ENCODE results near the gene TRPM2. TPM values are rescaled to one million over a fixed set of nuclear protein-coding genes. Genes with fewer than 3 reads are reported as not detected.
"Not testable (repeated sequence)": the region's sequence is repeated elsewhere in the genome, so short reads cannot be mapped to it uniquely, and the experiment has no call there.

The TRPM2 gene
- total RNA-seq, 1 donor from 2014 or later = 0.52 TPM

GRCh38 chr21:44392185-44392584 lies 38.8 kb downstream of the TRPM2 start:
- no peak for DNase-seq (ENCODE audit: low read depth)
- no peak overlapping the region for H3K4me3 ChIP-seq (ENCODE audit: low read depth, low read length)
- TF ChIP-seq, protein P1, sequence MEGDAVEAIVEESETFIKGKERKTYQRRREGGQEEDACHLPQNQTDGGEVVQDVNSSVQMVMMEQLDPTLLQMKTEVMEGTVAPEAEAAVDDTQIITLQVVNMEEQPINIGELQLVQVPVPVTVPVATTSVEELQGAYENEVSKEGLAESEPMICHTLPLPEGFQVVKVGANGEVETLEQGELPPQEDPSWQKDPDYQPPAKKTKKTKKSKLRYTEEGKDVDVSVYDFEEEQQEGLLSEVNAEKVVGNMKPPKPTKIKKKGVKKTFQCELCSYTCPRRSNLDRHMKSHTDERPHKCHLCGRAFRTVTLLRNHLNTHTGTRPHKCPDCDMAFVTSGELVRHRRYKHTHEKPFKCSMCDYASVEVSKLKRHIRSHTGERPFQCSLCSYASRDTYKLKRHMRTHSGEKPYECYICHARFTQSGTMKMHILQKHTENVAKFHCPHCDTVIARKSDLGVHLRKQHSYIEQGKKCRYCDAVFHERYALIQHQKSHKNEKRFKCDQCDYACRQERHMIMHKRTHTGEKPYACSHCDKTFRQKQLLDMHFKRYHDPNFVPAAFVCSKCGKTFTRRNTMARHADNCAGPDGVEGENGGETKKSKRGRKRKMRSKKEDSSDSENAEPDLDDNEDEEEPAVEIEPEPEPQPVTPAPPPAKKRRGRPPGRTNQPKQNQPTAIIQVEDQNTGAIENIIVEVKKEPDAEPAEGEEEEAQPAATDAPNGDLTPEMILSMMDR (conservative IDR thresholded peaks at IDR 0.05; ENCODE audit: low read depth, low read length) = no peak

DNA sequence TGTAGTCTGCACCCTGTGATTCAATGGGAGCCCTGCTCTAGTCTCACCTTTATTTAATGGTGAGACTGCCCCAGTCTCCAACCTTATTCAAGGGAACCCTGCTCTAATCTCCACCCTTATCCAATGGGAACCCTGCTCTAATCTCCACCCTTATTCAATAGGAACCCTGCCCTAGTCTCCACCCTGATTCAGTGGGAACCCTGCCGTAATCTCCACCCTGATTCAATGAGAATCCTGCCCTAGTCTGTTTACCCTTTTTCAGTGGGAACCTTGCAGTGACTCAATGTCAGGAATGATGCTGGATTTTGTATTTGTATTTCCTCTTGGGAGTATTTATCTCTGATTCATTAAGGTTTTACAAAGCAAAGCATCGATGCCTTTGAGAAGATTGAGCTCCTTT lies 39.5 kb downstream of the TRPM2 start:
- no peak overlapping the region for H3K4me3 ChIP-seq (ENCODE audit: low read depth, low read length)
- DNase-seq (ENCODE audit: low read depth) = no peak
- TF ChIP-seq, protein P1 (conservative IDR thresholded peaks at IDR 0.05; ENCODE audit: low read depth, low read length) = no peak

- TF ChIP-seq, protein P1 (conservative IDR thresholded peaks at IDR 0.05; ENCODE audit: low read depth, low read length) = no peak
- no peak for DNase-seq (ENCODE audit: low read depth)
- no peak overlapping the region for H3K4me3 ChIP-seq (ENCODE audit: low read depth, low read length)
These were observed 41.3 kb downstream of the TRPM2 start for GRCh38 chr21:44394733-44395132.

DNA sequence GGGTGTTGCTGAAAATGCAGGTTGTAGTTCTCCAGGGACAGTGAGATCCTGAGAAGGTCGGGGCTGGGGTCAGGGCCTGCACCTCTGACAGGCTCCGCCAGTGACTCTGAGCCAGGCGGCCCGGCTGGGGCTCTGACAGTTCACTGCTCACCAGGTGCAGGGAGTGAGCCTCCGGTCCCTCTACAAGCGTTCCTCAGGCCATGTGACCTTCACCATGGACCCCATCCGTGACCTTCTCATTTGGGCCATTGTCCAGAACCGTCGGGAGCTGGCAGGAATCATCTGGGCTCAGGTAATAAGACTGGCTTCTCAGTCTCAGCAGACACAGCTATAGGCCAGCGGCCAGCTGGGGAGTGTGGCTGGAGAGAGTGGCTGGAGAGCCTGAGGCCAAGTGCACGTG lies 41.8 kb downstream of the TRPM2 start:
- DNase-seq (ENCODE audit: low read depth) = no peak
- TF ChIP-seq, protein P1 (conservative IDR thresholded peaks at IDR 0.05; ENCODE audit: low read depth, low read length) = no peak
- H3K4me3 ChIP-seq (ENCODE audit: low read depth, low read length) = no peak overlapping the region

- not testable (repeated sequence) for DNase-seq (ENCODE audit: low read depth)
These were observed 43.4 kb downstream of the TRPM2 start for GRCh38 chr21:44396803-44397202.

DNA sequence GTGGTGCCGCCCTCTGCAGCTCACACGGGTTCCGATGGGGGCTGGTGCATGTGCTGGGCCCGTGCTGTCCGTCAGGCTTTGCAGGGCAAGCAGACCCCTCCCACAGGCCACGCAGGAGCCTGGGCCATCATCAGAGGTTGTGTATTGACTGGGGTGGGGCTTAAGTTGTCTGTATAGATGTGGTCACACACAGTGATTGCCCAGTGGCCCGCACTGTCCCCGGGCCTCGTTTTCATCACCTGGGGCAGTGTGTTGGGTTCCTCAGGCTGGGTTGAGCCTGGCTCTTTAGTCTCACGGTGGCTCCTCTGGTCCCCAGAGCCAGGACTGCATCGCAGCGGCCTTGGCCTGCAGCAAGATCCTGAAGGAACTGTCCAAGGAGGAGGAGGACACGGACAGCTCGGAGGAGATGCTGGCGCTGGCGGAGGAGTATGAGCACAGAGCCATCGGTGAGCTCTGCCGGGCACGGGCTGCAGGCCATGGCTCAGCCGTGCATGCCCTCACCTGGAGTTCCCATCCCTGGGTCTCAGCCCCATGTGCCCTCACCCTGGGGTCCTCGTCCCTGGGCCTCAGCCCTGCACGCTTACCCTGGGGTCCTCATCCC lies 44.1 kb downstream of the TRPM2 start:
- no peak for DNase-seq (ENCODE audit: low read depth)
- TF ChIP-seq, protein P1 (conservative IDR thresholded peaks at IDR 0.05; ENCODE audit: low read depth, low read length) = no peak
- no peak overlapping the region for H3K4me3 ChIP-seq (ENCODE audit: low read depth, low read length)

More at GRCh38 chr21:44396803-44397202, 43.4 kb downstream of the TRPM2 start:
- H3K4me3 ChIP-seq (ENCODE audit: low read depth, low read length) = not testable (repeated sequence)

GRCh38 chr21:44398499-44398898 lies 45.1 kb downstream of the TRPM2 start:
- TF ChIP-seq, protein P1 (conservative IDR thresholded peaks at IDR 0.05; ENCODE audit: low read depth, low read length) = no peak

More at GRCh38 chr21:44398499-44398898, 45.1 kb downstream of the TRPM2 start:
- no peak for DNase-seq (ENCODE audit: low read depth)
- no peak overlapping the region for H3K4me3 ChIP-seq (ENCODE audit: low read depth, low read length)

Data from epithelial cell of proximal tubule (primary cell).